Parathyroid adenoma (tissue), 2 donors: ENCODE data around the gene CLIC3.

Source experiments
- H2AFZ ChIP-seq: fragments of 300-600 bp; sonication (generic); one replicate; pipeline ENCODE4 v1.7.0; 2017; ENCODE audit warnings: antibody characterized with exemption, mild to moderate bottlenecking
- H3K27ac ChIP-seq: fragments of 300-600 bp; sonication (generic); one replicate; pipeline ENCODE4 v1.7.0; 2017
- H3K27me3 ChIP-seq: fragments of 300-600 bp; sonication (generic); one replicate; pipeline ENCODE4 v1.7.0; 2017; ENCODE audit warnings: low read length; ENCODE audit not compliant: control insufficient read depth, insufficient read depth
- H3K36me3 ChIP-seq: fragments of 300-600 bp; sonication (generic); one replicate; pipeline ENCODE4 v1.7.0; 2017; ENCODE audit warnings: low read length; ENCODE audit not compliant: control insufficient read depth, insufficient read depth
- H3K4me1 ChIP-seq: fragments of 300-600 bp; sonication (generic); one replicate; pipeline ENCODE4 v1.7.0; 2017; ENCODE audit warnings: control low read depth
- H3K4me2 ChIP-seq: fragments of 300-600 bp; sonication (generic); one replicate; pipeline ENCODE4 v1.7.0; 2017; ENCODE audit warnings: low read length
- H3K4me3 ChIP-seq: fragments of 300-600 bp; sonication (generic); one replicate; pipeline ENCODE4 v1.7.0; 2017; ENCODE audit warnings: low read depth, low read length
- H3K79me2 ChIP-seq: fragments of 300-600 bp; sonication (generic); one replicate; pipeline ENCODE4 v1.7.0; 2017; ENCODE audit warnings: control low read depth
- H3K9ac ChIP-seq: fragments of 300-600 bp; sonication (generic); one replicate; pipeline ENCODE4 v1.7.0; 2017; ENCODE audit warnings: mild to moderate bottlenecking
- H3K9me3 ChIP-seq: fragments of 300-600 bp; sonication (generic); one replicate; pipeline ENCODE4 v1.7.0; 2017; ENCODE audit warnings: low read length; ENCODE audit not compliant: control insufficient read depth
- TF ChIP-seq, protein P1 (sequence below): fragments of 300-600 bp; sonication (generic); IDR thresholded peaks from one replicate; pipeline ENCODE4 v1.7.0; 2017; ENCODE audit warnings: antibody characterized with exemption, mild to moderate bottlenecking
- donor health status: primary hyperparathyroidism.

The CLIC3 gene

DNA sequence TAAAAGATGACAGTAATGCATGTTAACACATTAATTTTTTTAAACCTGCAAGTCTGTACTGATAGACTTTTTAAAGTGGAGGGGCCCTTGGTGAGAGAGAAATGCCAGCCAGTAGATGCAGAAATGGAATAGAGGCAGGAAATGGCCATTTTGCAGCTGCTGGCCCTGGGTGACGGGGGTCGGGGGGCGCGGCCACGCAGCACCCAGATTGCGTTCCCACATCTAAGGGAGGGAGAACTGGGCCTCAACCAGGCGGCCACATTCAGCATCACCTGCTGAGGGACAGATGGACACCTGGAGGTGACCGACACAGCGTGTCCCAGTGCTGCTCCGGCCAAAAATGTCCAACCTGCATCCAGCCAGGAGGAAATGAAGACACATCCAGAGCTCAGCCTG is 6.3 kb upstream of the CLIC3 start:
- H3K9ac ChIP-seq: no peak overlapping the region
- H3K9me3 ChIP-seq: no peaks in the 10 kb centered on the region
- H3K27ac ChIP-seq: no peak overlapping the region
- H2AFZ ChIP-seq: no peak overlapping the region
- TF ChIP-seq, protein P1, sequence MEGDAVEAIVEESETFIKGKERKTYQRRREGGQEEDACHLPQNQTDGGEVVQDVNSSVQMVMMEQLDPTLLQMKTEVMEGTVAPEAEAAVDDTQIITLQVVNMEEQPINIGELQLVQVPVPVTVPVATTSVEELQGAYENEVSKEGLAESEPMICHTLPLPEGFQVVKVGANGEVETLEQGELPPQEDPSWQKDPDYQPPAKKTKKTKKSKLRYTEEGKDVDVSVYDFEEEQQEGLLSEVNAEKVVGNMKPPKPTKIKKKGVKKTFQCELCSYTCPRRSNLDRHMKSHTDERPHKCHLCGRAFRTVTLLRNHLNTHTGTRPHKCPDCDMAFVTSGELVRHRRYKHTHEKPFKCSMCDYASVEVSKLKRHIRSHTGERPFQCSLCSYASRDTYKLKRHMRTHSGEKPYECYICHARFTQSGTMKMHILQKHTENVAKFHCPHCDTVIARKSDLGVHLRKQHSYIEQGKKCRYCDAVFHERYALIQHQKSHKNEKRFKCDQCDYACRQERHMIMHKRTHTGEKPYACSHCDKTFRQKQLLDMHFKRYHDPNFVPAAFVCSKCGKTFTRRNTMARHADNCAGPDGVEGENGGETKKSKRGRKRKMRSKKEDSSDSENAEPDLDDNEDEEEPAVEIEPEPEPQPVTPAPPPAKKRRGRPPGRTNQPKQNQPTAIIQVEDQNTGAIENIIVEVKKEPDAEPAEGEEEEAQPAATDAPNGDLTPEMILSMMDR: no peak
- no peak overlapping the region for H3K4me3 ChIP-seq
- H3K27me3 ChIP-seq: no peaks in the 10 kb centered on the region
- no peak overlapping the region for H3K4me2 ChIP-seq
- H3K79me2 ChIP-seq: no peaks in the 10 kb centered on the region
- H3K36me3 ChIP-seq: no peaks in the 10 kb centered on the region
- no peaks in the 10 kb centered on the region for H3K4me1 ChIP-seq

DNA sequence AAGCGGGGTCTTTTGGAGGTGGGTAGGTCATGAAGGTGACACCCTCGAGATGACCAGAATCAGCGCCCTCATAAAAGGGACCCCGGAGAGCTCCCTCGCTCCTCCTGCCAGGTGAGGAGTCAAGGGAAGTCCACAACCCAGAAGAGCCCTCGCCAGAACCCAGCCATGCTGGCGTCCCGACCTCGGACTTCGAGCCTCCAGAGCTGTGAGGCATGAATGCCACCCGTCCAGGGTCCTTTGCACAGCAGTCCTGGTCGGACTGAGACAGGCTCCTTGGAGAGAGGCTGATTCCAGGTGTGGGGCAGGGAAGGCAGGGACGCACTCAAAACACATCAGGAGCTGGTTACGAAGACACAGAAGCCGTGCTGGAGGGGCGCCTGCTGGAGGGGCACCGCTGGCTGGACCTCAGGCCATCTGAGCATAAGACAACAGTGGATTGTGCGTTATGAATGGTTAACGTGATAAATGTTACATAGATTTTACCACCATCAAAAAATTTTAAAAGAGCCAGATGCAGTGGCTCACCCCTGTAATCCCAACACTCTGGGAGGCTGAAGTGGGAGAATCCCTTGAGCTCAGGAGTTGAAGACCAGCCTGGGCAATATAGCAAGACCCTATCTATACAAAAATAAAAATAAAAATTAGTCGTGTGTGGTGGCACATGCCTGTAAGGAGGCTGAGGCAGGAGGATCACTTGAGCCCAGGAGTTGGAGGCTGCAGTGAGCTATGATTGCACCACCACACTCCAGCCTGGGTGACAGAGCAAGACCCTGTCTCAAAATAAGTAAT is 5.7 kb upstream of the CLIC3 start:
- no peak overlapping the region for H3K9ac ChIP-seq
- H3K4me1 ChIP-seq: no peaks in the 10 kb centered on the region
- no peaks in the 10 kb centered on the region for H3K36me3 ChIP-seq
- H3K9me3 ChIP-seq: no peaks in the 10 kb centered on the region
- H3K4me2 ChIP-seq: no peak overlapping the region
- no peak overlapping the region for H3K4me3 ChIP-seq
- TF ChIP-seq, protein P1: no peak
- no peak overlapping the region for H2AFZ ChIP-seq
- H3K79me2 ChIP-seq: no peaks in the 10 kb centered on the region
- H3K27ac ChIP-seq: no peak overlapping the region
- H3K27me3 ChIP-seq: no peaks in the 10 kb centered on the region

DNA sequence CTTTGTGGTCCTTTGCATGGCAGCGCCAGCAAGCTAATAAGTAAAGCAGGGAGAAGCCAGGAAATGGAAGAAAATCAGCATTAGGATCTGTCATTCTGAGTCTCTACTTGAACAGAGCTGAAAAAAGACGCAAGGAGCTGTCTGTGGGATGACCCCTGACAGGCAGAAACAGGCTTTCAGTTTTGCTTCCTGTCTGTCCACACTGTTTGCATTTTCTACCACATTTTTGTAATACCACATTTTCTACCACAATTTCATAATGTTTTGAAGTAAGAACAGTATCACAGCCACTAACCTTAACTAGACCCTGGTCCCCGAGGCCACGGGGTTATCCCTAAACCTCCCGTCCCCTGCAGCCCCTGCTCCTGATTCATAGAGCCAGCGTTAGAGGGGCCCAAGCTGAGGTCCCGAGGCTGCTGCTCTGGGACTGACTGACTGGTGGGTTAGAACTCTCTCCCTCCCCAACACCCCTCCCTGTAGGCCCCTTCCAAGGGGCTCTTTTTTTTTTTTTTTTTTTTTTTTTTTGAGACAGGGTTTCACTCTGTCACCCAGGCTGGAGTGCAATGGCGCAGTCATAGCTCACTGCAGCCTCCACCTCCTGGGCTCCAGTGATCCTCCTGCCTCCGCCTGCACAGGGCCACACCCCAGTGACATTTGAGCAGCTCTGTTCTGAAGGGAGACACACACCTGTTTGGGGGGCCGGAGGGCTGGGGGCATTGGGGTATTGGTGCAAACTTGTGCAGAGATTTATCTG is 4.0 kb upstream of the CLIC3 start:
- no peaks in the 10 kb centered on the region for H3K79me2 ChIP-seq
- no peak overlapping the region for H3K4me2 ChIP-seq
- no peaks in the 10 kb centered on the region for H3K9me3 ChIP-seq
- H3K27me3 ChIP-seq: no peaks in the 10 kb centered on the region
- H3K27ac ChIP-seq: no peak overlapping the region
- no peak overlapping the region for H3K9ac ChIP-seq
- H3K4me3 ChIP-seq: no peak overlapping the region
- no peaks in the 10 kb centered on the region for H3K36me3 ChIP-seq
- H3K4me1 ChIP-seq: no peaks in the 10 kb centered on the region
- no peak overlapping the region for H2AFZ ChIP-seq
- TF ChIP-seq, protein P1: no peak

DNA sequence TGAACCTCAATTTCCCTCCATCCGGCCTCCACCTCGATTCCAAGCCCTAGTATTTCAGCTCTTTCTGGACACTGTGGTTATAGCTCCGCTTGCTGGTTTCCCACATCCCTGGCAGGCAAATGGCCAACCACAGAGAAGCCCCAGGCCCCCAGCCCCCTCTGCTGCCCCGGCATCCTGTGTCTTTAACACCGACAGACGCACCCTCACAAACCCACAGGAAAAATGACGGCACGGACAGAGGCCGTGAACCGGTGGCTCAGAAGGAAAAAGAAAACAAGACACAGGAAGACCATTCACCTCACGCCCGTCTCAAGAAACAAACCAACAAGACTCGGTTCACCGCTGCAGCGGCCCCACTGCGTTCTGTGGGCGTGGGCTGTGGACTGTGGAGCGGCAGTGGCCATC is 1.5 kb upstream of the CLIC3 start:
- H2AFZ ChIP-seq: no peak overlapping the region
- no peaks in the 10 kb centered on the region for H3K9me3 ChIP-seq
- no peak overlapping the region for H3K27ac ChIP-seq
- H3K9ac ChIP-seq: no peak overlapping the region
- H3K4me3 ChIP-seq: no peak overlapping the region
- H3K27me3 ChIP-seq: no peaks in the 10 kb centered on the region
- H3K79me2 ChIP-seq: no peaks in the 10 kb centered on the region
- no peaks in the 10 kb centered on the region for H3K36me3 ChIP-seq
- H3K4me2 ChIP-seq: no peak overlapping the region
- TF ChIP-seq, protein P1: no peak
- no peaks in the 10 kb centered on the region for H3K4me1 ChIP-seq
